ENCODE results near the gene GPR83.

Gene GPR83

GRCh38 chr11:94449029-94449428 is 47.8 kb upstream of the GPR83 start:
- Histone ChIP-seq H3F3A (ENCODE audit: insufficient read depth) (no peaks in the 10 kb centered on the region), H3K9me3 (ENCODE audit: insufficient read depth, low read length) (no peaks in the 10 kb centered on the region), H3K36me3 (ENCODE audit: low read length) (peaks cover 18% of the 10 kb centered on the region; the same call in 1 of the 2 replicates), H3K27me3 (ENCODE audit: low read length) (no peaks in the 10 kb centered on the region), H3K79me2 (ENCODE audit: insufficient read depth, low read length) (no peaks in the 10 kb centered on the region), H3K4me2 (ENCODE audit: low read depth, low read length, poor library complexity, severe bottlenecking) (no peak overlapping the region), H3K4me3 (ENCODE audit: insufficient read depth, low read length, poor library complexity, severe bottlenecking) (no peak overlapping the region), H3K27ac (ENCODE audit: low read depth, low read length) (no peak overlapping the region), H4K20me1 (ENCODE audit: low read depth, low read length) (no peaks in the 10 kb centered on the region), H3K9me2 (replicated peaks; ENCODE audit: insufficient read depth, low read length) (no peaks in the 10 kb centered on the region), H3K9ac (ENCODE audit: low read length) (no peak overlapping the region), H2AFZ (ENCODE audit: low read depth, low read length, severe bottlenecking) (no peak overlapping the region)
- TF ChIP-seq EZH2phosphoT487 (conservative IDR thresholded peaks at IDR 0.05; ENCODE audit: low read length): no peak
- TF ChIP-seq CTCF (IDR thresholded peaks at IDR 0.05; ENCODE audit: insufficient read depth, low read length, poor library complexity, severe bottlenecking): no peak

GRCh38 chr11:94447149-94447548 is 45.9 kb upstream of the GPR83 start:
- H3K9ac ChIP-seq (ENCODE audit: low read length): no peak overlapping the region
- no peaks in the 10 kb centered on the region for H3K27me3 ChIP-seq (ENCODE audit: low read length)
- H3F3A ChIP-seq (ENCODE audit: insufficient read depth): no peaks in the 10 kb centered on the region
- H3K27ac ChIP-seq (ENCODE audit: low read depth, low read length): no peak overlapping the region
- H3K4me2 ChIP-seq (ENCODE audit: low read depth, low read length, poor library complexity, severe bottlenecking): no peak overlapping the region
- H4K20me1 ChIP-seq (ENCODE audit: low read depth, low read length): no peaks in the 10 kb centered on the region
- H3K9me2 ChIP-seq (replicated peaks; ENCODE audit: insufficient read depth, low read length): no peaks in the 10 kb centered on the region
- H2AFZ ChIP-seq (ENCODE audit: low read depth, low read length, severe bottlenecking): no peak overlapping the region
- H3K4me3 ChIP-seq (ENCODE audit: insufficient read depth, low read length, poor library complexity, severe bottlenecking): no peak overlapping the region
- TF ChIP-seq EZH2phosphoT487 (conservative IDR thresholded peaks at IDR 0.05; ENCODE audit: low read length): no peak
- no peak for TF ChIP-seq CTCF (IDR thresholded peaks at IDR 0.05; ENCODE audit: insufficient read depth, low read length, poor library complexity, severe bottlenecking)
- no peaks in the 10 kb centered on the region for H3K79me2 ChIP-seq (ENCODE audit: insufficient read depth, low read length)
- peaks cover 11% of the 10 kb centered on the region; the same call in 1 of the 2 replicates for H3K36me3 ChIP-seq (ENCODE audit: low read length)
- H3K9me3 ChIP-seq (ENCODE audit: insufficient read depth, low read length): no peaks in the 10 kb centered on the region

- Histone ChIP-seq H3K79me2 (ENCODE audit: insufficient read depth, low read length) (no peaks in the 10 kb centered on the region), H2AFZ (ENCODE audit: low read depth, low read length, severe bottlenecking) (no peak overlapping the region), H3K36me3 (ENCODE audit: low read length) (peaks cover 11% of the 10 kb centered on the region; the same call in 1 of the 2 replicates), H3K27ac (ENCODE audit: low read depth, low read length) (no peak overlapping the region), H3K9me3 (ENCODE audit: insufficient read depth, low read length) (no peaks in the 10 kb centered on the region), H3K4me2 (ENCODE audit: low read depth, low read length, poor library complexity, severe bottlenecking) (no peak overlapping the region), H3F3A (ENCODE audit: insufficient read depth) (no peaks in the 10 kb centered on the region), H3K4me3 (ENCODE audit: insufficient read depth, low read length, poor library complexity, severe bottlenecking) (no peak overlapping the region), H3K9me2 (replicated peaks; ENCODE audit: insufficient read depth, low read length) (no peaks in the 10 kb centered on the region), H3K9ac (ENCODE audit: low read length) (no peak overlapping the region), H4K20me1 (ENCODE audit: low read depth, low read length) (no peaks in the 10 kb centered on the region), H3K27me3 (ENCODE audit: low read length) (no peaks in the 10 kb centered on the region)
- no peak for TF ChIP-seq EZH2phosphoT487 (conservative IDR thresholded peaks at IDR 0.05; ENCODE audit: low read length)
- TF ChIP-seq CTCF (IDR thresholded peaks at IDR 0.05; ENCODE audit: insufficient read depth, low read length, poor library complexity, severe bottlenecking): no peak
Observed at GRCh38 chr11:94445641-94446040, 44.4 kb upstream of the GPR83 start.

Measured in SU-DHL-6 (cell line).